ENCODE data around the gene CTSH.
A peak's percentile ranks its signal among the peaks of the same experiment; 100 is the strongest.
"Not testable (repeated sequence)": the region's sequence is repeated elsewhere in the genome, so short reads cannot be mapped to it uniquely, and the experiment has no call there.

CTSH gene

GRCh38 chr15:78907577-78907976 is 37.3 kb downstream of the CTSH start:
- POLR2A ChIA-PET, result no interaction called here
- no peak for DNase-seq (ENCODE audit: low read depth, low spot score)
- H3K4me3 ChIP-seq (ENCODE audit: low read depth, low read length), result no peak overlapping the region
- CTCF ChIA-PET, result interaction anchor here (0.9 to 6.4 kb wide), 10 partner anchors 8 to 285 kb away, joined by 3 to 67 read pairs (median 4); no protein-coding TSS in a partner anchor
- TF ChIP-seq CTCF (IDR thresholded peaks at IDR 0.05; ENCODE audit: insufficient read depth, low read length, missing control alignments), result peak; percentile 5

GRCh38 chr15:78906316-78906620 is 38.6 kb downstream of the CTSH start:
- ChIA-PET CTCF (interaction anchor here (1.7 to 5.4 kb wide), 3 partner anchors 9 to 279 kb away, joined by 7 to 67 read pairs (median 7); no protein-coding TSS in a partner anchor), POLR2A (interaction anchor here (1.4 kb wide), 1 partner anchor 10 kb away, joined by 4 read pairs; no protein-coding TSS in a partner anchor)

GRCh38 chr15:78904599-78905358 is 40.1 kb downstream of the CTSH start:
- ChIA-PET POLR2A (interaction anchor here (0.6 kb wide), 1 partner anchor 28 kb away, joined by 3 read pairs; no protein-coding TSS in a partner anchor), CTCF (interaction anchor here (0.7 to 3.0 kb wide), 4 partner anchors 10 to 280 kb away, joined by 3 to 9 read pairs (median 3); no protein-coding TSS in a partner anchor)
- H3K4me3 ChIP-seq (ENCODE audit: low read depth, low read length), result no peak overlapping the region
- DNase-seq (ENCODE audit: low read depth, low spot score), result no peak
- no peak for TF ChIP-seq CTCF (IDR thresholded peaks at IDR 0.05; ENCODE audit: insufficient read depth, low read length, missing control alignments)

More at GRCh38 chr15:78906316-78906620, 38.6 kb downstream of the CTSH start:
- peak; percentile 54 for DNase-seq (ENCODE audit: low read depth, low spot score)
- H3K4me3 ChIP-seq (ENCODE audit: low read depth, low read length), result no peak overlapping the region
- no peak for TF ChIP-seq CTCF (IDR thresholded peaks at IDR 0.05; ENCODE audit: insufficient read depth, low read length, missing control alignments)

GRCh38 chr15:78902281-78903032 is 42.4 kb downstream of the CTSH start:
- H3K4me3 ChIP-seq (ENCODE audit: low read depth, low read length); POLR2A ChIA-PET; DNase-seq (ENCODE audit: low read depth, low spot score): not testable (repeated sequence)
- CTCF ChIA-PET, result interaction anchor here (1.3 to 3.0 kb wide), 3 partner anchors 8 to 282 kb away, joined by 3 to 9 read pairs (median 5); no protein-coding TSS in a partner anchor

- DNase-seq (ENCODE audit: low read depth, low spot score); POLR2A ChIA-PET; H3K4me3 ChIP-seq (ENCODE audit: low read depth, low read length): not testable (repeated sequence)
- CTCF ChIA-PET, result interaction anchor here (1.3 to 2.5 kb wide), 4 partner anchors 9 to 284 kb away, joined by 3 to 10 read pairs (median 4); no protein-coding TSS in a partner anchor
Observed at GRCh38 chr15:78900819-78901533, 43.9 kb downstream of the CTSH start.

- TF ChIP-seq CTCF (IDR thresholded peaks at IDR 0.05; ENCODE audit: insufficient read depth, low read length, missing control alignments), result no peak
- no peak for DNase-seq (ENCODE audit: low read depth, low spot score)
- CTCF ChIA-PET, result interaction anchor here (1.4 to 2.5 kb wide), 2 partner anchors 10 to 12 kb away, joined by 4 to 10 read pairs; no protein-coding TSS in a partner anchor
- H3K4me3 ChIP-seq (ENCODE audit: low read depth, low read length), result no peak overlapping the region
- POLR2A ChIA-PET, result no interaction called here
Observed at GRCh38 chr15:78898540-78898939, 46.3 kb downstream of the CTSH start.

Data from AG04449 (cell line).